K562 (cell line): Measurements from ENCODE around the gene SCN1B. TPM values are rescaled to one million over a fixed set of nuclear protein-coding genes. Genes with fewer than 3 reads are reported as not detected.

Experiments
- CBX1 ChIP-seq: sonication (generic); IDR thresholded peaks from 2 replicates; pipeline ENCODE4 v1.6.1; 2016; ENCODE audit warnings: antibody characterized with exemption, low read depth, mild to moderate bottlenecking
- CC2D1A ChIP-seq: fragments of 450-650 bp; IDR thresholded peaks from 2 replicates; pipeline ENCODE4 v1.6.1; 2017; ENCODE audit warnings: mild to moderate bottlenecking
- CEBPB ChIP-seq: fragments of 450-650 bp; IDR thresholded peaks from 2 replicates; pipeline ENCODE4 v1.6.1; 2016; ENCODE audit warnings: missing genetic modification characterization, missing compliant biosample characterization
- CHD4 ChIP-seq: fragments of 200-600 bp; sonication (generic); IDR thresholded peaks from 3 replicates; pipeline ENCODE4 v1.6.1; 2012; ENCODE audit warnings: low read depth, mild to moderate bottlenecking, mixed read lengths, low read length, inconsistent platforms; ENCODE audit not compliant: insufficient read depth, insufficient replicate concordance, poor library complexity, severe bottlenecking
- ETV1 ChIP-seq: fragments of 450-650 bp; conservative IDR thresholded peaks from 2 replicates; pipeline ENCODE4 v1.6.1; 2016; ENCODE audit warnings: missing genetic modification characterization, control low read depth, low read depth, missing compliant biosample characterization
- FOXK2 ChIP-seq, 2 experiments: fragments of 450-650 bp; IDR thresholded peaks in 1 of 2; conservative IDR thresholded peaks in 1 of 2; 2 replicates each; pipeline ENCODE4 v1.6.1; 2016; ENCODE audit warnings: low read depth in 2 of 2, mild to moderate bottlenecking in 1 of 2
- GABPA ChIP-seq: fragments of 200-800 bp; sonication (Bioruptor generic); conservative IDR thresholded peaks from 2 replicates; pipeline ENCODE4 v1.6.1; 2016; ENCODE audit warnings: low read depth, missing genetic modification characterization, missing compliant biosample characterization
- HCFC1 ChIP-seq: IDR thresholded peaks from 2 replicates; pipeline ENCODE4 v1.6.1; 2012; ENCODE audit warnings: low read depth, low read length, improper control_type of control experiment
- NFYB ChIP-seq: IDR thresholded peaks from 2 replicates; pipeline ENCODE4 v1.6.1; 2011; ENCODE audit warnings: mild to moderate bottlenecking, moderate library complexity; ENCODE audit not compliant: insufficient read length; ENCODE audit errors: extremely low read depth
- PHF21A ChIP-seq: fragments of 450-650 bp; IDR thresholded peaks from 2 replicates; pipeline ENCODE4 v1.6.1; 2017; ENCODE audit warnings: low read depth, borderline replicate concordance
- SMC3 ChIP-seq: conservative IDR thresholded peaks from 2 replicates; pipeline ENCODE4 v1.6.1; 2011; ENCODE audit warnings: low read depth, low read length, improper control_type of control experiment; ENCODE audit not compliant: insufficient read depth
- SRF ChIP-seq, 2 experiments: fragments of 250-450, 450-650 bp in 1 of 2; sonication (Bioruptor Pico) in 1 of 2; sonication (generic) in 1 of 2; formaldehyde crosslinking; IDR thresholded peaks; 2 replicates each; pipeline versions ENCODE4 v1.5.0 to v1.5.1; 2020 to 2022; ENCODE audit warnings: mild to moderate bottlenecking in 1 of 2, missing genetic modification reagents in 1 of 2
- TAL1 ChIP-seq: fragments of 450-650 bp; IDR thresholded peaks from 2 replicates; pipeline ENCODE4 v1.6.1; 2016; ENCODE audit warnings: mild to moderate bottlenecking
- ZNF165 ChIP-seq: fragments of 250-450 bp; sonication (Bioruptor Pico); IDR thresholded peaks from 2 replicates; pipeline ENCODE4 v1.4.0; 2020; ENCODE audit warnings: borderline replicate concordance
- polyA plus RNA-seq, 8 experiments: library from polyadenylated mRNA; depleted of rRNA in 4 of 8; stranded (reverse) in 5 of 8; unstranded in 3 of 8; fragments of >200 nt; fragmentation: Nextera tagmentation in 2 of 8; fragmentation: Illumina TruSeq in 1 of 8; extraction: Ambion mirVana in 2 of 8; extraction: Trizol in 1 of 8; gene quantifications; 2 replicates each; pipeline versions ENCODE4 v1.2.1 to v1.2.3, GENCODE V29; 2011 to 2014; ENCODE audit warnings: inconsistent platforms in 1 of 8, missing spikeins in 1 of 8
- total RNA-seq, 7 experiments: library from RNA; depleted of rRNA in 6 of 7; stranded (reverse); fragments of >200 nt in 6 of 7; fragmentation: Illumina TruSeq in 2 of 7; extraction: Trizol in 2 of 7; gene quantifications; 2 replicates each; pipeline versions ENCODE4 v1.2.1 to v1.2.3, GENCODE V29; 2011 to 2021; ENCODE audit warnings: low replicate concordance in 1 of 7
- TF ChIP-seq, protein P1 (sequence below), 2 experiments: fragments of 150-350 bp in 1 of 2; IDR thresholded peaks; 2 replicates each; pipeline ENCODE4 v1.6.1; 2012 to 2016; ENCODE audit warnings: low read depth in 2 of 2, low read length in 2 of 2, mild to moderate bottlenecking in 1 of 2, moderate library complexity in 1 of 2
- TF ChIP-seq, protein P2 (sequence below), 2 experiments: fragments of 450-650 bp; conservative IDR thresholded peaks; 2 replicates each; pipeline ENCODE4 v1.6.1; 2017; ENCODE audit warnings: mild to moderate bottlenecking in 2 of 2, moderate library complexity in 2 of 2
- TF ChIP-seq, protein P3 (sequence below): sonication (generic); formaldehyde crosslinking; IDR thresholded peaks from 2 replicates; pipeline ENCODE4 v1.8.0; 2022; ENCODE audit warnings: mild to moderate bottlenecking, missing genetic modification reagents
- TF ChIP-seq, protein P4 (sequence below): fragments of 250-450 bp; sonication (Bioruptor Pico); IDR thresholded peaks from 2 replicates; pipeline ENCODE4 v1.4.0; 2020; ENCODE audit warnings: mild to moderate bottlenecking

SCN1B gene
- total and polyA plus RNA-seq, 9 of the 15 experiments (the other 6 are each of a cell fraction or from before 2014, with no cell fraction given): 0.03 to 2.5 (median 0.91) TPM

DNA sequence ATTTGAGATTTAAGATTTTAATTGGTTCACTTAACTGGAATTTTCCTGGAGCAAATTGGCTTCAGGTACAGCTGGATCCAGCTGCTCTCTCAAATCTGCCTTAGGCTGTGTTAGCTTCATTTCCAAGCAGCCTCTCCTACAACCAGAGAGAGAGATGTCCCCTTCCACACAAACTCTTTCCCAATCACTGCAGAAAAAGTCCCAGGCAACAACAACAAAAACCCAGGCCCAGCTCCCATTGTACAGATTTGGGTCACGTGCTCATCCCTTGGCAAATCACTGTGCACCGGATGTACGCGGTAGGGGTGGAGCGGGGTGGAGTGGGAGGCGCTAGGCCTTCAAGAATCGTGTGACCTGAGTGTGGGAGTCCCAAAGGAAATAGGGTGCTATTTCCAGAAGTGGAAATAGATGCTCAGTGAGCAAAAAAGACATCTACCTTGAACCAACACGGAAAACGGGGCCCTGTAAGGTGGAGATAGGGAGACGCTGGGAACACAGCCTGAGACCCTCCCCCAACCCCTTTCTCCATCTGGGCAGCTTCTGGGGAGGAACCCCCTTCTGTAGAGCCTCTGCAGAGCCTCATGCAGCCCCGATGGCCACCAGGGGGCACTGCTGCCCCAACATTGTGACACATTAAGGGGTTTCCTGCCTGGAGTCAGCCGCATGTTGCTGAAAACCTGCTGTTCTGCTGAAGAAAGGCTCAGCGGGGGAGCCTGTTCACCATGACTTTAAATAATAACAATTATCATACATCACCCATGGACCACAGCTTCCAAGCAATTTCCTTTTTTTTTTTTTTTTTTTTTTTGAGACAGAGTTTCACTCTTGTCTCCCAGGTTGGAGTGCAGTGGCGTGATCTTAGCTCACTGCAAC, 36.7 kb downstream of the SCN1B start (continued):
- TF ChIP-seq, protein P1, sequence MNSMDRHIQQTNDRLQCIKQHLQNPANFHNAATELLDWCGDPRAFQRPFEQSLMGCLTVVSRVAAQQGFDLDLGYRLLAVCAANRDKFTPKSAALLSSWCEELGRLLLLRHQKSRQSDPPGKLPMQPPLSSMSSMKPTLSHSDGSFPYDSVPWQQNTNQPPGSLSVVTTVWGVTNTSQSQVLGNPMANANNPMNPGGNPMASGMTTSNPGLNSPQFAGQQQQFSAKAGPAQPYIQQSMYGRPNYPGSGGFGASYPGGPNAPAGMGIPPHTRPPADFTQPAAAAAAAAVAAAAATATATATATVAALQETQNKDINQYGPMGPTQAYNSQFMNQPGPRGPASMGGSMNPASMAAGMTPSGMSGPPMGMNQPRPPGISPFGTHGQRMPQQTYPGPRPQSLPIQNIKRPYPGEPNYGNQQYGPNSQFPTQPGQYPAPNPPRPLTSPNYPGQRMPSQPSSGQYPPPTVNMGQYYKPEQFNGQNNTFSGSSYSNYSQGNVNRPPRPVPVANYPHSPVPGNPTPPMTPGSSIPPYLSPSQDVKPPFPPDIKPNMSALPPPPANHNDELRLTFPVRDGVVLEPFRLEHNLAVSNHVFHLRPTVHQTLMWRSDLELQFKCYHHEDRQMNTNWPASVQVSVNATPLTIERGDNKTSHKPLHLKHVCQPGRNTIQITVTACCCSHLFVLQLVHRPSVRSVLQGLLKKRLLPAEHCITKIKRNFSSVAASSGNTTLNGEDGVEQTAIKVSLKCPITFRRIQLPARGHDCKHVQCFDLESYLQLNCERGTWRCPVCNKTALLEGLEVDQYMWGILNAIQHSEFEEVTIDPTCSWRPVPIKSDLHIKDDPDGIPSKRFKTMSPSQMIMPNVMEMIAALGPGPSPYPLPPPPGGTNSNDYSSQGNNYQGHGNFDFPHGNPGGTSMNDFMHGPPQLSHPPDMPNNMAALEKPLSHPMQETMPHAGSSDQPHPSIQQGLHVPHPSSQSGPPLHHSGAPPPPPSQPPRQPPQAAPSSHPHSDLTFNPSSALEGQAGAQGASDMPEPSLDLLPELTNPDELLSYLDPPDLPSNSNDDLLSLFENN (IDR thresholded peaks at IDR 0.05; ENCODE audit: low read depth in 2 of 2, low read length in 2 of 2): peak; percentile 17 to 40; a peak in 1 of 4 replicates
- TF ChIP-seq HCFC1: 0 out of 2 replicates have a peak, but pooled peaks have one; percentile 13
- peak; percentile 53 for TF ChIP-seq CC2D1A
- TF ChIP-seq CHD4: no peak
- TF ChIP-seq, protein P2, sequence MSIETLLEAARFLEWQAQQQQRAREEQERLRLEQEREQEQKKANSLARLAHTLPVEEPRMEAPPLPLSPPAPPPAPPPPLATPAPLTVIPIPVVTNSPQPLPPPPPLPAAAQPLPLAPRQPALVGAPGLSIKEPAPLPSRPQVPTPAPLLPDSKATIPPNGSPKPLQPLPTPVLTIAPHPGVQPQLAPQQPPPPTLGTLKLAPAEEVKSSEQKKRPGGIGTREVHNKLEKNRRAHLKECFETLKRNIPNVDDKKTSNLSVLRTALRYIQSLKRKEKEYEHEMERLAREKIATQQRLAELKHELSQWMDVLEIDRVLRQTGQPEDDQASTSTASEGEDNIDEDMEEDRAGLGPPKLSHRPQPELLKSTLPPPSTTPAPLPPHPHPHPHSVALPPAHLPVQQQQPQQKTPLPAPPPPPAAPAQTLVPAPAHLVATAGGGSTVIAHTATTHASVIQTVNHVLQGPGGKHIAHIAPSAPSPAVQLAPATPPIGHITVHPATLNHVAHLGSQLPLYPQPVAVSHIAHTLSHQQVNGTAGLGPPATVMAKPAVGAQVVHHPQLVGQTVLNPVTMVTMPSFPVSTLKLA (conservative IDR thresholded peaks at IDR 0.05): peak in 1 of 2 experiments; percentile 48; a peak in 2 of 4 replicates
- TF ChIP-seq, protein P3, sequence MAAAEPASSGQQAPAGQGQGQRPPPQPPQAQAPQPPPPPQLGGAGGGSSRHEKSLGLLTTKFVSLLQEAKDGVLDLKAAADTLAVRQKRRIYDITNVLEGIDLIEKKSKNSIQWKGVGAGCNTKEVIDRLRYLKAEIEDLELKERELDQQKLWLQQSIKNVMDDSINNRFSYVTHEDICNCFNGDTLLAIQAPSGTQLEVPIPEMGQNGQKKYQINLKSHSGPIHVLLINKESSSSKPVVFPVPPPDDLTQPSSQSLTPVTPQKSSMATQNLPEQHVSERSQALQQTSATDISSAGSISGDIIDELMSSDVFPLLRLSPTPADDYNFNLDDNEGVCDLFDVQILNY (CRISPR knock-in tag): no peak
- TF ChIP-seq SMC3: peak; percentile 94
- peak in 1 of 2 experiments; percentile 48; a peak in 2 of 4 replicates for TF ChIP-seq SRF (CRISPR knock-in tag; IDR thresholded peaks at IDR 0.05)
- peak; percentile 77 for TF ChIP-seq NFYB
- 0 out of 2 replicates have a peak, but pooled peaks have one; percentile 35 for TF ChIP-seq CBX1
- peak; percentile 79; the same call in 1 of the 2 replicates for TF ChIP-seq PHF21A
- TF ChIP-seq FOXK2 (conservative IDR thresholded peaks at IDR 0.05 in 1 of 2, IDR thresholded peaks at IDR 0.05 in 1 of 2; ENCODE audit: low read depth in 2 of 2): peak in 1 of 2 experiments; percentile 44; a peak in 2 of 4 replicates
- peak; percentile 17 for TF ChIP-seq CEBPB
- no peak for TF ChIP-seq ZNF165 (CRISPR knock-in tag)
- 0 out of 2 replicates have a peak, but pooled peaks have one; percentile 40 for TF ChIP-seq GABPA (tag)
- TF ChIP-seq, protein P4, sequence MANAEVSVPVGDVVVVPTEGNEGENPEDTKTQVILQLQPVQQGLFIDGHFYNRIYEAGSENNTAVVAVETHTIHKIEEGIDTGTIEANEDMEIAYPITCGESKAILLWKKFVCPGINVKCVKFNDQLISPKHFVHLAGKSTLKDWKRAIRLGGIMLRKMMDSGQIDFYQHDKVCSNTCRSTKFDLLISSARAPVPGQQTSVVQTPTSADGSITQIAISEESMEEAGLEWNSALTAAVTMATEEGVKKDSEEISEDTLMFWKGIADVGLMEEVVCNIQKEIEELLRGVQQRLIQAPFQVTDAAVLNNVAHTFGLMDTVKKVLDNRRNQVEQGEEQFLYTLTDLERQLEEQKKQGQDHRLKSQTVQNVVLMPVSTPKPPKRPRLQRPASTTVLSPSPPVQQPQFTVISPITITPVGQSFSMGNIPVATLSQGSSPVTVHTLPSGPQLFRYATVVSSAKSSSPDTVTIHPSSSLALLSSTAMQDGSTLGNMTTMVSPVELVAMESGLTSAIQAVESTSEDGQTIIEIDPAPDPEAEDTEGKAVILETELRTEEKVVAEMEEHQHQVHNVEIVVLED (CRISPR knock-in tag): no peak
- 0 out of 2 replicates have a peak, but pooled peaks have one; percentile 8 for TF ChIP-seq TAL1
- peak; percentile 68 for TF ChIP-seq ETV1 (tag)
